ENCODE data around the gene MBTD1.

DNA sequence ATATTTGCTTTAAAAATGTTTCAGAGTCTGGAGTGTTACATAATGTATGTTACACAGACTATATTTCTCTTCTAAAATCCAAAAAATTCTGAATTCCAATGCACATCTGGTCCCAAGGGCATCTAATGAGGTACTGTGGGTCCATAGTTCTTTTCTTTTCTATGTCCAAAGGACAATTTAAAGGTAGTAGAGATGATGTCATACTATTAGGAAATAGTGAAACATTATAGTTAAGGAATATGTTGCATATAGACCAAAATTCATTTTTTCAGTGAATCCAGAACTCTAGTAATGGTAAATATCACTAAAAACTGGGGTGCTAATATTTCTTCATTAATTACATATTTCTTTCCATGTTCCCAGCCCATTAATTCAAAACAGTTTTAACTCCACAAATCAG lies 70.7 kb downstream of the MBTD1 start:
- TF ChIP-seq POLR2AphosphoS5 (IDR thresholded peaks at IDR 0.05; ENCODE audit: control insufficient read depth, insufficient read depth, low read depth, low read length) = no peak
- TF ChIP-seq, protein P1, sequence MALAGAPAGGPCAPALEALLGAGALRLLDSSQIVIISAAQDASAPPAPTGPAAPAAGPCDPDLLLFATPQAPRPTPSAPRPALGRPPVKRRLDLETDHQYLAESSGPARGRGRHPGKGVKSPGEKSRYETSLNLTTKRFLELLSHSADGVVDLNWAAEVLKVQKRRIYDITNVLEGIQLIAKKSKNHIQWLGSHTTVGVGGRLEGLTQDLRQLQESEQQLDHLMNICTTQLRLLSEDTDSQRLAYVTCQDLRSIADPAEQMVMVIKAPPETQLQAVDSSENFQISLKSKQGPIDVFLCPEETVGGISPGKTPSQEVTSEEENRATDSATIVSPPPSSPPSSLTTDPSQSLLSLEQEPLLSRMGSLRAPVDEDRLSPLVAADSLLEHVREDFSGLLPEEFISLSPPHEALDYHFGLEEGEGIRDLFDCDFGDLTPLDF (CRISPR knock-in tag; IDR thresholded peaks at IDR 0.05) = no peak
- TF ChIP-seq ZNF224 (CRISPR knock-in tag; IDR thresholded peaks at IDR 0.05) = no peak
- no peak for TF ChIP-seq POLR2A (conservative IDR thresholded peaks at IDR 0.05)
- 0 out of 2 replicates have a peak, but pooled peaks have one; percentile 11 for TF ChIP-seq CEBPB (tag; IDR thresholded peaks at IDR 0.05)
- no peak for TF ChIP-seq SMAD1 (IDR thresholded peaks at IDR 0.05; ENCODE audit: low read depth, low read length, partially characterized antibody)
- TF ChIP-seq, protein P2, sequence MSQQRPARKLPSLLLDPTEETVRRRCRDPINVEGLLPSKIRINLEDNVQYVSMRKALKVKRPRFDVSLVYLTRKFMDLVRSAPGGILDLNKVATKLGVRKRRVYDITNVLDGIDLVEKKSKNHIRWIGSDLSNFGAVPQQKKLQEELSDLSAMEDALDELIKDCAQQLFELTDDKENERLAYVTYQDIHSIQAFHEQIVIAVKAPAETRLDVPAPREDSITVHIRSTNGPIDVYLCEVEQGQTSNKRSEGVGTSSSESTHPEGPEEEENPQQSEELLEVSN (IDR thresholded peaks at IDR 0.05; ENCODE audit: borderline replicate concordance in 1 of 2, extremely low read depth in 1 of 2, insufficient read depth in 1 of 2, insufficient read length in 1 of 2, low read depth in 1 of 2, low read length in 1 of 2, poor library complexity in 1 of 2, severe bottlenecking in 1 of 2) = no peak
